AG04449 (cell line): ENCODE measurements around the gene PDIA2.

Experiments used
- CTCF ChIA-PET: fragments of 350-600 bp; formaldehyde crosslinking; extraction: SDS; loops from one replicate; lab custom pipeline; 2021; ENCODE audit warnings: antibody characterized with exemption; lab: Yijun Ruan, JAX
- POLR2A ChIA-PET: fragments of 400-600, 350-600 bp; formaldehyde crosslinking; extraction: SDS; loops from one replicate; lab custom pipeline; 2020; ENCODE audit warnings: antibody characterized with exemption, inconsistent platforms; lab: Yijun Ruan, JAX
- DNase-seq: peaks from one replicate; pipeline ENCODE4 v3.0.0-alpha.2; 2010; ENCODE audit warnings: low read depth, low spot score
- H3K4me3 ChIP-seq: 2 replicates; pipeline ENCODE4 v1.5.1; 2011; ENCODE audit warnings: low read depth, mild to moderate bottlenecking, control low read depth, low read length
- CTCF ChIP-seq: IDR thresholded peaks from one replicate; pipeline ENCODE4 v1.5.1; 2011; ENCODE audit warnings: mild to moderate bottlenecking, moderate library complexity, low read length, control low read depth, inconsistent platforms; ENCODE audit not compliant: insufficient read depth; ENCODE audit errors: missing control alignments

Gene PDIA2

GRCh38 chr16:303760-304505, 21.0 kb downstream of the PDIA2 start:
- DNase-seq, result no peak
- TF ChIP-seq CTCF, result no peak
- ChIA-PET CTCF (no interaction called here), POLR2A (no interaction called here)
- H3K4me3 ChIP-seq, result no peak overlapping the region

- no peak for TF ChIP-seq CTCF
- ChIA-PET CTCF (no interaction called here), POLR2A (no interaction called here)
- H3K4me3 ChIP-seq, result no peak overlapping the region
- DNase-seq, result no peak
Measured at GRCh38 chr16:305916-306626, 23.1 kb downstream of the PDIA2 start.

- TF ChIP-seq CTCF, result no peak
- DNase-seq, result no peak
- ChIA-PET CTCF (no interaction called here), POLR2A (no interaction called here)
- H3K4me3 ChIP-seq, result no peak overlapping the region
Measured at GRCh38 chr16:306911-307370, 24.0 kb downstream of the PDIA2 start.

- CTCF ChIA-PET, result no interaction called here
- TF ChIP-seq CTCF, result no peak
- POLR2A ChIA-PET, result no interaction called here
- no peak for DNase-seq
- H3K4me3 ChIP-seq, result no peak overlapping the region
Measured at GRCh38 chr16:307691-308312, 24.8 kb downstream of the PDIA2 start.

- ChIA-PET POLR2A (no interaction called here), CTCF (no interaction called here)
- no peak for TF ChIP-seq CTCF
- DNase-seq, result no peak
- H3K4me3 ChIP-seq, result no peak overlapping the region
Measured at GRCh38 chr16:309476-309875, 26.5 kb downstream of the PDIA2 start.

- CTCF ChIA-PET, result no interaction called here
- DNase-seq, result no peak
- POLR2A ChIA-PET, result no interaction called here
- TF ChIP-seq CTCF, result no peak
- no peak overlapping the region for H3K4me3 ChIP-seq
Measured at GRCh38 chr16:311725-312124, 28.8 kb downstream of the PDIA2 start.
